GM23248 (cell line): ENCODE measurements around the gene CKAP4.

Experiments
- EZH2 ChIP-seq: fragments of 200-600 bp; sonication (generic); IDR thresholded peaks from 2 replicates; pipeline ENCODE4 v1.6.1; 2018; ENCODE audit warnings: antibody characterized with exemption, mild to moderate bottlenecking; ENCODE audit not compliant: insufficient read depth, poor library complexity, severe bottlenecking
- EZH2phosphoT487 ChIP-seq: fragments of 200-600 bp; sonication (generic); IDR thresholded peaks from 2 replicates; pipeline ENCODE4 v1.6.1; 2018; ENCODE audit warnings: antibody characterized with exemption, moderate library complexity, mild to moderate bottlenecking, low read depth; ENCODE audit not compliant: insufficient read depth

DNA sequence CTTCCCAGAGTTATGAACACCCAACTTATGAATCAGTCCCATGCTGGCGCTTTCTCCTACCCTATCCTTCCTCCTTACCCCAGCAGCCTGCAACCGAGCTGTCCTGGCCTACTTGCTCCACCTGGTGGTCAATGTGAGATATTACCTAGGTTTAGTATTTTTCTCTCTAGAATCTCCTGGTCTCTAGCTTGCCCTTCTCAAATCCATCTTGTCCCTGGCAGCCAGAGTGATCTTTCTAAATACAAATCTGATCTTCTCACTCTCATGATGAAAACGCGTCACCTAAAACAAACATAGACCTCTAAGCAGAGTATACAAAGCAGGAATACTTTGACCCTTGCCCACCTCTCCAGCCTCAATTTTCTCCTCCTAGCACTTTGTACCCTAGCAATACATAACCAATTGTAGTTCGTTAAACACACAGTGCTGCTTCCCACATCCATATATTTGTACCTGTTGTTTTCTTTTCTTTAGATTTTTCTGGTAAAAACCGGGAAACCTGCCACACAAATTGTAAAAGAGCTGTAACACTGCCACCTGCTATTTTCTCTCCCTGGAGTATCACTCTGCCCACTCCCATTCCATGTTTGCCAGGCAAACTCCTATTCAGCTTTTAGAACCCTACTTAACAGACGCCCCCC lies 34.8 kb upstream of the CKAP4 start:
- TF ChIP-seq EZH2phosphoT487 = no peak
- no peak for TF ChIP-seq EZH2
